OCI-LY7 (cell line): Measurements from ENCODE around the gene BCHE. TPM values are rescaled to one million over a fixed set of nuclear protein-coding genes. Genes with fewer than 3 reads are reported as not detected.

Experiments used
- Bru-seq: library from RNA; stranded (reverse); fragments of 400-500 nt; gene quantifications from one replicate; lab custom pipeline; 2021; lab: Mats Ljungman, UMichigan
- BruChase-seq, 2 experiments: library from RNA; stranded (reverse); fragments of 400-500 nt; gene quantifications; one replicate each; lab custom pipeline; 2021; lab: Mats Ljungman, UMichigan
- BruUV-seq: library from RNA; stranded (reverse); fragments of 400-500 nt; replicated peaks from 2 replicates; lab custom pipeline; 2021; lab: Mats Ljungman, UMichigan
- CTCF ChIA-PET: fragments of 300-600 bp; sonication (Branson Sonifier 250); formaldehyde crosslinking; loops from one replicate; lab custom pipeline; 2022; ENCODE audit warnings: antibody characterized with exemption; ENCODE audit not compliant: unreplicated experiment; lab: Charles Lee
- POLR2A ChIA-PET: fragments of 300-600 bp; sonication (Branson Sonifier 250); formaldehyde crosslinking; loops from one replicate; lab custom pipeline; 2022; ENCODE audit warnings: antibody characterized with exemption; lab: Charles Lee
- DNase-seq: peaks from one replicate; pipeline ENCODE4 v3.0.0-alpha.2; 2015; ENCODE audit warnings: low spot score
- H2AFZ ChIP-seq: fragments of 200-600 bp; sonication (generic), shearing (Covaris generic); 2 replicates; pipeline ENCODE4 v1.6.1; 2014; ENCODE audit warnings: mild to moderate bottlenecking, antibody characterized with exemption, low read length, moderate library complexity
- H3K27ac ChIP-seq: fragments of 200-600 bp; sonication (generic); 2 replicates; pipeline ENCODE4 v1.5.1; 2014; ENCODE audit warnings: mixed run types, low read depth, mild to moderate bottlenecking, moderate library complexity, low read length, inconsistent platforms; ENCODE audit not compliant: poor library complexity, severe bottlenecking
- H3K36me3 ChIP-seq: fragments of 200-600 bp; sonication (generic); 2 replicates; pipeline ENCODE4 v1.6.1; 2014; ENCODE audit warnings: mild to moderate bottlenecking, antibody characterized with exemption, low read length, moderate library complexity, mixed read lengths; ENCODE audit not compliant: insufficient read depth
- H3K4me1 ChIP-seq: fragments of 200-600 bp; sonication (generic); 2 replicates; pipeline ENCODE4 v1.5.1; 2014; ENCODE audit warnings: mild to moderate bottlenecking, low read length; ENCODE audit not compliant: insufficient read depth, poor library complexity, severe bottlenecking
- H3K4me2 ChIP-seq: fragments of 200-600 bp; sonication (generic); 2 replicates; pipeline ENCODE4 v1.6.1; 2014; ENCODE audit warnings: mild to moderate bottlenecking, low read length
- H3K4me3 ChIP-seq: fragments of 200-600 bp; sonication (generic); 2 replicates; pipeline ENCODE4 v1.5.1; 2014; ENCODE audit warnings: mild to moderate bottlenecking, low read depth, low read length; ENCODE audit not compliant: poor library complexity, severe bottlenecking
- H3K79me2 ChIP-seq: fragments of 200-600 bp; sonication (generic); 2 replicates; pipeline ENCODE4 v1.6.1; 2016; ENCODE audit warnings: low read depth, mild to moderate bottlenecking, low read length, moderate library complexity, mixed read lengths; ENCODE audit not compliant: insufficient read depth
- H3K9me2 ChIP-seq: fragments of 200-600 bp; sonication (generic); 2 replicates; pipeline ENCODE4 v1.6.1; 2016; ENCODE audit warnings: mild to moderate bottlenecking, low read length, mixed read lengths; ENCODE audit not compliant: insufficient read depth
- H3K9me3 ChIP-seq: fragments of 200-600 bp; sonication (generic); 2 replicates; pipeline ENCODE4 v1.6.1; 2014; ENCODE audit warnings: mild to moderate bottlenecking, mixed run types, low read length, mixed read lengths
- H4K20me1 ChIP-seq: fragments of 200-600 bp; sonication (generic); 2 replicates; pipeline ENCODE4 v1.6.1; 2014; ENCODE audit warnings: mild to moderate bottlenecking, antibody characterized with exemption, low read length, moderate library complexity, mixed read lengths; ENCODE audit not compliant: insufficient read depth
- CTCF ChIP-seq: fragments of 200-600 bp; sonication (generic); conservative IDR thresholded peaks from 2 replicates; pipeline ENCODE4 v1.5.1; 2014; ENCODE audit warnings: mild to moderate bottlenecking, antibody characterized with exemption, low read length, moderate library complexity, mixed read lengths
- EZH2phosphoT487 ChIP-seq: fragments of 200-600 bp; sonication (generic); IDR thresholded peaks from 2 replicates; pipeline ENCODE4 v1.6.1; 2018; ENCODE audit warnings: low read depth, borderline replicate concordance, mild to moderate bottlenecking, mixed run types, antibody characterized with exemption, low read length, moderate library complexity, mixed read lengths
- intact Hi-C: fragments of 100-400 bp; cut with micrococcal nuclease; formaldehyde crosslinking; loops from one replicate; pipeline ENCODE4 v1.10.0; 2022; ENCODE audit not compliant: unreplicated experiment
- long read RNA-seq: library from polyadenylated mRNA; stranded (forward); transcript quantifications from one replicate; pipeline ENCODE4 v2.0.0, GENCODE V29; 2022
- total RNA-seq, 2 experiments: library from RNA; depleted of rRNA in 1 of 2; stranded (reverse); fragments of >200 nt in 1 of 2; shearing (Covaris generic) in 1 of 2; gene quantifications; 2 replicates each; pipeline ENCODE4 v1.2.3, GENCODE V29; 2014 to 2022

BCHE gene
- total RNA-seq (2014; rRNA removed; shearing (Covaris generic)) (not detected in 2 replicates), total RNA-seq (2022) (not detected in 2 replicates), Bru-seq, nascent RNA (not detected), BruChase-seq, experiment 1, labeled RNA remaining after a 6-hour chase (not detected), BruChase-seq, experiment 2, labeled RNA remaining after a 2-hour chase (not detected)
- long read RNA-seq, result 0 reads

DNA sequence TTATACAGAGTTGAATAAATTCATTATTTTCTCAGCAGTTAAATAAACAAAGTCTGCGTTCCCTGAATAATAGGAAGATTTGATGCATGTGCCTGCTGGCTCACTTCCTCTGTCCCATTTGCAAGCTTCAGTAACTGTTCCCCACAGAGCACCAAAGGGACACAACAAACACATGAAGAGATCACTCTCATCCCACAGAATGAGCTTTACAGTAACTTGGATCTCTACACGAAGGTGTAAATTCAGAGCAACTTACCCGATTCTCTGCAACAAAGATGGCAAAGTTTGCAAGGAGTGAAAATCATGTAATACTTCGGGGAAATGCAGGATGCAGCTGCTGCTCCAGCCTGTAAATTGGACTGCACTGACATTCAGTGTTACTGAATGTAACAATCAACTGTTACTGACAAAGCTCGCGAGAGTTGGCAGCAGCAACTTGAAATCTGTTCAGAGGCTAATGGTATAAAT is at the start of gene BCHE:
Gene BCHE (minus strand): TSS at position 366 of the 468 bp plus-strand sequence. CDS start 6,390 bp downstream, outside the sequence.
- H3K9me3 ChIP-seq, result no peaks in the 10 kb centered on the region
- no peak for DNase-seq
- no peak within 1 kb of the TSS for H2AFZ ChIP-seq
- CTCF ChIA-PET, result no interaction called here
- H3K36me3 ChIP-seq, result no peaks in the 10 kb centered on the region
- no peak within 1 kb of the TSS for H3K27ac ChIP-seq
- no peak within 1 kb of the TSS for H3K4me3 ChIP-seq
- no TSS peak for BruUV-seq
- no peaks in the 10 kb centered on the region for H3K4me1 ChIP-seq
- no peaks in the 10 kb centered on the region for H4K20me1 ChIP-seq
- POLR2A ChIA-PET, result no interaction called here
- H3K79me2 ChIP-seq, result no peaks in the 10 kb centered on the region
- H3K4me2 ChIP-seq, result no peak within 1 kb of the TSS
- intact Hi-C loops, result no loop called here
- no peak for TF ChIP-seq CTCF
- no peak for TF ChIP-seq EZH2phosphoT487
- H3K9me2 ChIP-seq, result no peaks in the 10 kb centered on the region

DNA sequence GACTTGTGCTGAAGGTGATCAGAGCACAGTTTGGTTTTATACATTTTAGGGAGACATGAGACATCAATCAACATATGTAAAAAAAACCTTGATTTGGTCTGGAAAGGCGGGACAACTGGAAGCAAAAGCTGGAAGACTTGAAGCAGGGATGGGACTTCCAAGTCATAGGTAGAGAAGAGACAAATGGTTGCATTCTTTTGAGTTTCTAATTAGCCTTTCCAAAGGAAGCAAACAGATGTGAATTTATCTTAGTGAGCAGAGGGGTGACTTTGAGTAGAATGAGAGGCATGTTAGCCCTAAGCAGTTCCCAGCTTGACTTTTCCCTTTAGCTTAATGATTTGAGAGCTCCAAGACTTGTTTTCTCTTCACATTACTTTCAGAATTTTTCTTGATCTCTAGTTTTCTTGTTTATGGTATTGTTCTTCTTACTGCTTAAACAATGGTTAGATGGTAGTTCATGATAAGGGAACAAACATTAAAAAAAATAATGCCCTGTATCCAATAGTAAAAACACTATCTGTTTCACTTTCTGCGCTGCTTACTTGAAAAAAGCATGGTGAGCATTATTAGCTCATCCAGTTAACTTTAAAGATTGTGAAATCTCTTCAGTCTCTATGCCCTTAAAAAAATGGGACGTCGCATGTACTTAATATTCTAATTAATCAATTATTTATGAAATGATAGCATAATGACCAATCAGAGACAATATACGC is 48.5 kb upstream of the BCHE start:
- TF ChIP-seq CTCF (no peak), EZH2phosphoT487 (no peak)
- Histone ChIP-seq H3K27ac (no peak overlapping the region), H3K4me3 (no peak overlapping the region), H3K9me3 (no peaks in the 10 kb centered on the region), H3K4me1 (no peaks in the 10 kb centered on the region), H3K4me2 (no peak overlapping the region), H4K20me1 (no peaks in the 10 kb centered on the region), H2AFZ (no peak overlapping the region), H3K9me2 (no peaks in the 10 kb centered on the region), H3K36me3 (no peaks in the 10 kb centered on the region), H3K79me2 (no peaks in the 10 kb centered on the region)
- no TSS peak for BruUV-seq
- no peak for DNase-seq
- POLR2A ChIA-PET, result interaction anchor here (0.6 to 0.7 kb wide), 3 partner anchors 29 to 1489 kb away, joined by 3 to 5 read pairs (median 4); no protein-coding TSS in a partner anchor
- CTCF ChIA-PET, result no interaction called here
- intact Hi-C loops, result no loop called here

DNA sequence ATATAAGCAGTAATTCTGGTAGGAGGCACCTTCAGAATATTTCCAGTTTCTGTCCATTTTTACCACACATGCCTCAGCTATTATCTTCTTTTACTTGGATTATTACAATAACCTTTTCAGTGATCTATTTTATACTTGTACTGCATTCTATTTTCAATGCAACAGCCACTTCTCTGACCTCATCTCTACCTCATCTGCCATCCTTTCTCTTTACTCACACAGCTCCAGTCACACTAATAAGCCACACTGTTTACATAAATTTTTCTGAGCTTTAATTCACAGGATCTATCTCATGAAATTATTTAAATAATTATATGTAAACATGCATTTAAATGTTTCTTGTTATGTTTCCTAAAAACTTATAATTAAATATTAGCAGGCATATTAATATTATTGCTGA is 47.3 kb upstream of the BCHE start:
- Histone ChIP-seq H3K27ac (no peak overlapping the region), H4K20me1 (no peaks in the 10 kb centered on the region), H3K79me2 (no peaks in the 10 kb centered on the region), H3K9me2 (no peaks in the 10 kb centered on the region), H3K4me1 (no peaks in the 10 kb centered on the region), H3K4me3 (no peak overlapping the region), H2AFZ (no peak overlapping the region), H3K36me3 (no peaks in the 10 kb centered on the region), H3K9me3 (no peaks in the 10 kb centered on the region), H3K4me2 (no peak overlapping the region)
- ChIA-PET CTCF (no interaction called here), POLR2A (no interaction called here)
- BruUV-seq, result no TSS peak
- intact Hi-C loops, result no loop called here
- TF ChIP-seq CTCF, result no peak
- DNase-seq, result no peak
